Mesothelial cell of epicardium (in vitro differentiated cells): Measurements from ENCODE around the gene NR0B2. TPM values are rescaled to one million over a fixed set of nuclear protein-coding genes. Genes with fewer than 3 reads are reported as not detected.

ENCODE experiments used
- DNase-seq, 2 experiments: peaks; one replicate each; pipeline ENCODE4 v3.0.0; 2021; ENCODE audit warnings: low spot score in 2 of 2; ENCODE audit not compliant: unreplicated experiment in 2 of 2
- H3K27ac Mint-ChIP-seq: 2 replicates; pipeline ENCODE4 v1.8.0; 2021; ENCODE audit warnings: mixed read lengths
- H3K27me3 Mint-ChIP-seq: 2 replicates; pipeline ENCODE4 v1.8.0; 2021; ENCODE audit warnings: low read depth, mixed read lengths
- H3K36me3 Mint-ChIP-seq: 2 replicates; pipeline ENCODE4 v1.8.0; 2021; ENCODE audit warnings: mixed read lengths
- H3K4me1 Mint-ChIP-seq: 2 replicates; pipeline ENCODE4 v1.8.0; 2021; ENCODE audit warnings: mixed read lengths
- H3K4me3 Mint-ChIP-seq: 2 replicates; pipeline ENCODE4 v1.8.0; 2021; ENCODE audit warnings: mild to moderate bottlenecking, moderate library complexity, mixed read lengths
- H3K9me3 Mint-ChIP-seq: 2 replicates; pipeline ENCODE4 v1.8.0; 2021; ENCODE audit warnings: mixed read lengths
- CTCF ChIP-seq: fragments of 200-600 bp; sonication (generic); IDR thresholded peaks from one replicate; pipeline ENCODE4 v1.5.0; 2021; ENCODE audit warnings: antibody characterized with exemption; ENCODE audit not compliant: unreplicated experiment
- total RNA-seq: library from RNA; stranded (reverse); gene quantifications from 3 replicates; pipeline ENCODE4 v1.2.1, GENCODE V29; 2021

Gene NR0B2
- total RNA-seq, 1 donor from 2014 or later = not detected

DNA sequence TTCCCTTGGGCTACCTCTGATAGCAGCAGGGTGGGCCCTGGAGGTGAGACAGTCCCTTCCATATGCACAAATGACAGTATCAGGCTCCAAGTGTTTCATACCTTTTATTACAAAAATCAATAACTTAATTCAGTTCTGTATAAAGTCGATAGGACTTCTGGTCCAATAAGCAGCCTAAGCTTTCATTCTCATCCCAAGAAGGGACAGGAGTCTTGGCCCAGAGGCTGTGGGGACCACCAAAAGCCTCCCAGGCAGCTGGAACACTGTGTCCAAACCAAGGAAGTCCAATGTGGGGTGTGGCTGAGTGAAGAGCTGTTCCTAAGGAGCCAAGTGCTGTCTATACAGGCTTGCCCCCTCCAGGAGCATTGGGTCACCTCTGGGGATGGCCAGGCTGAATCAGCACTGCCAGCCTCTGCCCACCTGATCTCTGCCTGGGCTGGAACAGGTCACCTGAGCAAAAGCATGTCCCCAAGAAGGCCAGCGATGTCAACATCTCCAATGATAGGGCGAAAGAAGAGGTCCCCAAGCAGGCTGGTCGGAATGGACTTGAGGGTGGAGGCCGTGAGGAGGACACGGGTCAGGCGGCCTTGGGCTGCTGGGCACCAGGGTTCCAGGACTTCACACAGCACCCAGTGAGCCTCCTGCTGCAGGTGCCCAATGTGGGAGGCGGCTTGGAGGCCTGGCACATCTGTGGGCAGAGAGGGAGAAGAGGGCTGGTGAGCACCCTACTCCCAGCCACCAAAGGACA is 2.2 kb downstream of the NR0B2 start:
- no peaks in the 10 kb centered on the region for H3K36me3 Mint-ChIP-seq
- DNase-seq = no peak
- H3K4me1 Mint-ChIP-seq = no peaks in the 10 kb centered on the region
- no peak overlapping the region for H3K27ac Mint-ChIP-seq
- no peak for TF ChIP-seq CTCF
- H3K27me3 Mint-ChIP-seq = peaks cover 1% of the 10 kb centered on the region
- H3K9me3 Mint-ChIP-seq = no peaks in the 10 kb centered on the region
- no peak overlapping the region for H3K4me3 Mint-ChIP-seq

- Mint-ChIP-seq H3K27ac (no peak overlapping the region), H3K9me3 (no peaks in the 10 kb centered on the region), H3K4me3 (no peak overlapping the region), H3K4me1 (no peaks in the 10 kb centered on the region), H3K36me3 (no peaks in the 10 kb centered on the region), H3K27me3 (no peaks in the 10 kb centered on the region)
- DNase-seq = no peak
- no peak for TF ChIP-seq CTCF
Measured at GRCh38 chr1:26910343-26911160, 3.2 kb downstream of the NR0B2 start.

GRCh38 chr1:26909951-26910342 is 3.8 kb downstream of the NR0B2 start:
- no peak overlapping the region for H3K27ac Mint-ChIP-seq
- H3K4me1 Mint-ChIP-seq = no peaks in the 10 kb centered on the region
- H3K9me3 Mint-ChIP-seq = no peaks in the 10 kb centered on the region
- no peak for TF ChIP-seq CTCF
- no peak for DNase-seq
- no peak overlapping the region for H3K4me3 Mint-ChIP-seq
- H3K27me3 Mint-ChIP-seq = no peaks in the 10 kb centered on the region
- H3K36me3 Mint-ChIP-seq = no peaks in the 10 kb centered on the region

DNA sequence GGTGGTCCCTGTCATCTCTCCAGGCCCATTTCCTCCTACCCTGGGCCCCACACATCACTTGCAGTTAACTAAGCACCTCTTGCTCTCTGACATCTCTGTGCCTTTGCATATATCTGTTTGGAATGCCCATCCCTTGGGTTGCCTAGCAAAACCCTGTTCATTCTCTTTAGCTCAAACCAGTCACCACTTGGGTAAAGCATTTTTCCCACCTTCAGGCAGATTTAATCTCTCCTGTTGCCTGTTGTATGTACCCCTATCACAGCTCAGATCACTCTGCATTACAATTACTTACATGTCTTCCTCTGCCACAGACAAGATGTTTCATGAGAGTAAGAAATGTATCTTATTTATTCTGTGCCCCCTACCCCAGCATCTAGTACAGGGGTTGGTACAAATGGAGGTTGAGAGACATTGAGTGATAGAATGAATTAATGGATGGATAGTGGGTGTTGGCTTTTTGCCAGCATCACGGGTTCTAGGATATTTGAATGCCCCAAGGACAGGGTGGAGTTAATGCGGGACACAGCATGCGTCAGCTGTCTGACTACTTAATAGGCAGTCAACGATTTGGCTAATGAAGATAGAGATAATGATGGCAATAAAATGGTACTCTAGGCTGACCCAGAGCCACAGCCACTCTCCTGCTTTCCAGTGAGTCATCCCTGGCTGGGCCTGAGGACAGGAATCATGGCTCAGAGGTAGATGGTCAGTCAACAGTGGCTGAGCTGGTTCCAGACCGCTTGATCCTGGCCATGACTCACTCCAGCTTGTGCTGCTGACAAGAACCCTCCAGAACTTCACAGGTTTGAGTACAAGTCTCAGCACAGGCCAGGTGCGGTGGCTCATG is 6.5 kb downstream of the NR0B2 start:
- Mint-ChIP-seq H3K27ac (no peak overlapping the region), H3K36me3 (no peaks in the 10 kb centered on the region), H3K4me1 (no peaks in the 10 kb centered on the region), H3K9me3 (no peaks in the 10 kb centered on the region), H3K27me3 (no peaks in the 10 kb centered on the region), H3K4me3 (no peak overlapping the region)
- DNase-seq = no peak
- TF ChIP-seq CTCF = no peak

DNA sequence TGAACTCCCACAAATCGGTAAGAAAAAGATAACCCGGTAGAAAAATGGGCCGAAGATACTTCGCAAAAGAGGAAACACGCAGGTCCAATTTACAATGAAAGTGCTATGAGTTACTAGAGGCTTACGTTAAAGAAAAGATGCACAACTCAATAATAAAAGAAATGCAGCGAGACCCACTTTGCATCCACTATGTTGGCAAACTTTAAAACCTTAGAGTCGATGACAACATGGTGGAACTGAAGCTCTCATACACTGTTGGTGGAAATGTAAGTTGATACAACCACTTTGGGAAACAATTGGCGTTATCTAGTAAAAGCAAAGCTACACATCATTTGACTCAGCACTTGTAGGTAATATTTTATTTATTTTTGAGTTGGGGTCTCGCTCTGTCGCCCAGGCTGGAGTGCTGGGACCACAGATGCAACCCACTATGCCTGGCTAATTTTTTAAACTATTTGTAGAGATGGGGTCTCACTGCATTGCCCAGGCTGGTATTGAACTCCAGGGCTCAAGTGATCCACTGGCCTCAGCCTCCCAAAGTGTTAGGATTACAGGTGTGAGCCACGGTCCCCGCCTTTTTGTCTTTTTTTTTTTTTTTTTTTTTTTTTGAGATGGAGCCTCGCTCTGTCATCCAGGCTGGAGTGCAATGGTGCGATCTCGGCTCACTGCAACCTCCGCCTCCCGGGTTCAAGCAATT is 12.8 kb downstream of the NR0B2 start:
- Mint-ChIP-seq H3K4me1 (peaks cover 21% of the 10 kb centered on the region), H3K27me3 (no peaks in the 10 kb centered on the region), H3K9me3 (no peaks in the 10 kb centered on the region), H3K36me3 (peaks cover 8% of the 10 kb centered on the region), H3K4me3 (peak overlapping the region; percentile 98), H3K27ac (peak overlapping the region; percentile 99)
- no peak for DNase-seq
- no peak for TF ChIP-seq CTCF
